Measurements from ENCODE around the gene FGR.

DNA sequence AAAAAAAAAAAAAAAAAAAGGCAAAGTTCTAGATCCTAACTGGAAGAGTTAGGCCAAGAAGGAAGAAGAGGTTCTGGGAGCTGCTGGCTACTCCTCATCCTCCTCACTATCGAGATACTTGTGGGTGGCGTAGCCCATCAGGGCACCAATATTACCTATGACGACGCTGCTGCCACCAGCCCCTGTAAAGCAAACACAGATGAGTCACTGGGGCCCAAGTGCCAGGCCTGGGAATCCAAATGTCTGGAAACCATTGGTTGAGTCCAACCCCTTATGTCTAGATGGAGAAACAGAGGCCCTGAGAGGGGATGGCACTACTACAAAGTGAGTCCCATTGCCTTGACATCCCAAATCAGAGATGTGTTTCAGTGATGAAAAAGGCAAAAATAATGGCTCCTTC, 31.3 kb upstream of the FGR start:
- no peak for TF ChIP-seq GATA2 (IDR thresholded peaks at IDR 0.05; ENCODE audit: low read depth, low read length)
- no peak for TF ChIP-seq GATA3 (IDR thresholded peaks at IDR 0.05; ENCODE audit: low read depth, low read length)

Measured in SH-SY5Y (cell line).